ENCODE data around the gene CADM4.
A peak's percentile ranks its signal among the peaks of the same experiment; 100 is the strongest.

CADM4 gene

GRCh38 chr19:43616954-43617353 lies 22.7 kb downstream of the CADM4 start:
- H2BK15ac ChIP-seq (ENCODE audit: low read depth, poor library complexity, severe bottlenecking) = no peak overlapping the region
- H3K4me1 ChIP-seq (ENCODE audit: control insufficient read depth, insufficient read depth, low read depth, low read length) = peaks cover 13% of the 10 kb centered on the region
- H3K18ac ChIP-seq (ENCODE audit: low read depth in 1 of 2, low read length in 2 of 2) = no peak overlapping the region
- H2BK12ac ChIP-seq (ENCODE audit: low read length in 2 of 2) = no peak overlapping the region
- H3K4ac ChIP-seq (ENCODE audit: low read depth in 1 of 2, low read length in 2 of 2) = no peak overlapping the region
- no peak overlapping the region for H2AFZ ChIP-seq (ENCODE audit: low read depth, low read length)
- no peaks in the 10 kb centered on the region for H3K27me3 ChIP-seq (ENCODE audit: control insufficient read depth in 1 of 2, insufficient read depth in 1 of 2, low read length in 2 of 2)
- no peak overlapping the region for H4K91ac ChIP-seq (ENCODE audit: low read length)
- no peak overlapping the region for H3K14ac ChIP-seq (ENCODE audit: low read length in 2 of 2)
- peaks cover 36% of the 10 kb centered on the region for H3K79me1 ChIP-seq (replicated peaks; ENCODE audit: low read length, poor library complexity, severe bottlenecking)
- H3K9me3 ChIP-seq (ENCODE audit: control insufficient read depth, low read length) = no peaks in the 10 kb centered on the region
- no peak overlapping the region for H2AK5ac ChIP-seq (ENCODE audit: low read length, severe bottlenecking)
- no peak overlapping the region for H3K9ac ChIP-seq (ENCODE audit: low read length)
- no peak for DNase-seq
- H3K23ac ChIP-seq (ENCODE audit: low read length in 2 of 2) = no peak overlapping the region
- no peak overlapping the region for H2BK120ac ChIP-seq (ENCODE audit: low read depth, low read length)
- peaks cover 22 to 26% of the 10 kb centered on the region in 2 experiments for H3K36me3 ChIP-seq (ENCODE audit: control insufficient read depth in 1 of 2, insufficient read depth in 2 of 2, low read depth in 1 of 2, low read length in 2 of 2)
- no peak overlapping the region for H3K4me3 ChIP-seq (ENCODE audit: insufficient read depth in 1 of 2, low read depth in 1 of 2, low read length in 2 of 2)
- H3K4me2 ChIP-seq (ENCODE audit: low read length, poor library complexity, severe bottlenecking) = no peak overlapping the region
- H2BK5ac ChIP-seq (ENCODE audit: low read depth, low read length, poor library complexity, severe bottlenecking) = no peak overlapping the region
- H3K27ac ChIP-seq (ENCODE audit: low read length, poor library complexity, severe bottlenecking) = no peak overlapping the region
- no peak overlapping the region for H4K8ac ChIP-seq (ENCODE audit: low read length)
- WGBS = 97% methylated on average over 6 of the region's 6 CpGs

GRCh38 chr19:43616306-43616705 lies 23.3 kb downstream of the CADM4 start:
- no peak overlapping the region for H2AK5ac ChIP-seq (ENCODE audit: low read length, severe bottlenecking)
- H4K91ac ChIP-seq (ENCODE audit: low read length) = no peak overlapping the region
- H3K9ac ChIP-seq (ENCODE audit: low read length) = no peak overlapping the region
- peaks cover 28 to 32% of the 10 kb centered on the region in 2 experiments for H3K36me3 ChIP-seq (ENCODE audit: control insufficient read depth in 1 of 2, insufficient read depth in 2 of 2, low read depth in 1 of 2, low read length in 2 of 2)
- no peak overlapping the region for H4K8ac ChIP-seq (ENCODE audit: low read length)
- no peak overlapping the region for H2BK12ac ChIP-seq (ENCODE audit: low read length in 2 of 2)
- no peak for DNase-seq
- WGBS = no CpG with 5 or more reads among the region's 1 CpG
- H3K4me2 ChIP-seq (ENCODE audit: low read length, poor library complexity, severe bottlenecking) = no peak overlapping the region
- no peak overlapping the region for H2BK5ac ChIP-seq (ENCODE audit: low read depth, low read length, poor library complexity, severe bottlenecking)
- peaks cover 39% of the 10 kb centered on the region for H3K79me1 ChIP-seq (replicated peaks; ENCODE audit: low read length, poor library complexity, severe bottlenecking)
- H3K4me3 ChIP-seq (ENCODE audit: insufficient read depth in 1 of 2, low read depth in 1 of 2, low read length in 2 of 2) = no peak overlapping the region
- H3K14ac ChIP-seq (ENCODE audit: low read length in 2 of 2) = no peak overlapping the region
- H3K4ac ChIP-seq (ENCODE audit: low read depth in 1 of 2, low read length in 2 of 2) = no peak overlapping the region
- H3K27ac ChIP-seq (ENCODE audit: low read length, poor library complexity, severe bottlenecking) = no peak overlapping the region
- H3K9me3 ChIP-seq (ENCODE audit: control insufficient read depth, low read length) = no peaks in the 10 kb centered on the region
- H3K18ac ChIP-seq (ENCODE audit: low read depth in 1 of 2, low read length in 2 of 2) = no peak overlapping the region
- no peaks in the 10 kb centered on the region for H3K27me3 ChIP-seq (ENCODE audit: control insufficient read depth in 1 of 2, insufficient read depth in 1 of 2, low read length in 2 of 2)
- H2BK15ac ChIP-seq (ENCODE audit: low read depth, poor library complexity, severe bottlenecking) = no peak overlapping the region
- no peak overlapping the region for H2AFZ ChIP-seq (ENCODE audit: low read depth, low read length)
- no peak overlapping the region for H3K23ac ChIP-seq (ENCODE audit: low read length in 2 of 2)
- peaks cover 13% of the 10 kb centered on the region for H3K4me1 ChIP-seq (ENCODE audit: control insufficient read depth, insufficient read depth, low read depth, low read length)
- no peak overlapping the region for H2BK120ac ChIP-seq (ENCODE audit: low read depth, low read length)

GRCh38 chr19:43612374-43612773 lies 27.3 kb downstream of the CADM4 start:
- H2AFZ ChIP-seq (ENCODE audit: low read depth, low read length) = no peak overlapping the region
- H3K9me3 ChIP-seq (ENCODE audit: control insufficient read depth, low read length) = no peaks in the 10 kb centered on the region
- no peak overlapping the region for H3K18ac ChIP-seq (ENCODE audit: low read depth in 1 of 2, low read length in 2 of 2)
- no peak overlapping the region for H2BK5ac ChIP-seq (ENCODE audit: low read depth, low read length, poor library complexity, severe bottlenecking)
- no peak overlapping the region for H3K23ac ChIP-seq (ENCODE audit: low read length in 2 of 2)
- WGBS = 99% methylated on average over 12 of the region's 12 CpGs
- H3K4me1 ChIP-seq (ENCODE audit: control insufficient read depth, insufficient read depth, low read depth, low read length) = peaks cover 9% of the 10 kb centered on the region
- no peak overlapping the region for H3K27ac ChIP-seq (ENCODE audit: low read length, poor library complexity, severe bottlenecking)
- H2BK12ac ChIP-seq (ENCODE audit: low read length in 2 of 2) = no peak overlapping the region
- peaks cover 49% of the 10 kb centered on the region for H3K79me1 ChIP-seq (replicated peaks; ENCODE audit: low read length, poor library complexity, severe bottlenecking)
- no peak overlapping the region for H3K4me3 ChIP-seq (ENCODE audit: insufficient read depth in 1 of 2, low read depth in 1 of 2, low read length in 2 of 2)
- no peak overlapping the region for H4K8ac ChIP-seq (ENCODE audit: low read length)
- H3K4me2 ChIP-seq (ENCODE audit: low read length, poor library complexity, severe bottlenecking) = no peak overlapping the region
- no peak overlapping the region for H2BK120ac ChIP-seq (ENCODE audit: low read depth, low read length)
- no peak overlapping the region for H4K91ac ChIP-seq (ENCODE audit: low read length)
- no peaks in the 10 kb centered on the region for H3K27me3 ChIP-seq (ENCODE audit: control insufficient read depth in 1 of 2, insufficient read depth in 1 of 2, low read length in 2 of 2)
- no peak overlapping the region for H3K14ac ChIP-seq (ENCODE audit: low read length in 2 of 2)
- H3K36me3 ChIP-seq (ENCODE audit: control insufficient read depth in 1 of 2, insufficient read depth in 2 of 2, low read depth in 1 of 2, low read length in 2 of 2) = peaks cover 36 to 47% of the 10 kb centered on the region in 2 experiments
- no peak overlapping the region for H3K4ac ChIP-seq (ENCODE audit: low read depth in 1 of 2, low read length in 2 of 2)
- H2AK5ac ChIP-seq (ENCODE audit: low read length, severe bottlenecking) = no peak overlapping the region
- no peak overlapping the region for H2BK15ac ChIP-seq (ENCODE audit: low read depth, poor library complexity, severe bottlenecking)
- no peak overlapping the region for H3K9ac ChIP-seq (ENCODE audit: low read length)
- no peak for DNase-seq

DNA sequence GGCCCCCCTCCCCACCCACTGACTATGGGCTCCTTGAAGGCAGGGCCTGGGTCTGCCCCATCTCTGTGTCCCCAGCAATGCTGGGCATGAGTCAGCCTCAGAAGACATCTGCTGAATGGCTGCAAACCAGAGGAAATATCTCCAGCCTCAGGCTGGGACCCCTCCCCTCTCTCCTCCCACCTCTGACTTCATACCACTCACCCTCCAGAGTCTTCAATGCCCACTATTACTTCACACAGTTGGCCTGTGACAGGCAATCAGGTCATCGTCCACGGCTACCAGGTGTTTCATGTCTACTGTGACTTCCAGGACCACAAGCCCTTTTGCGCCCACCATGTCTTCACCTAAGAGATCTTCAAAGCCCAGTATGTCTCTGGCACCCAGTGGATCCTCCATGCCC lies 27.9 kb downstream of the CADM4 start, which contains the start of gene SRRM5:
SRRM5 (plus strand) TSS at position 301 of the 400 bp plus-strand sequence; CDS start at position 335, 34 bp downstream.
- peaks cover 40 to 52% of the 10 kb centered on the region in 2 experiments for H3K36me3 ChIP-seq (ENCODE audit: control insufficient read depth in 1 of 2, insufficient read depth in 2 of 2, low read depth in 1 of 2, low read length in 2 of 2)
- no peak within 1 kb of the TSS for H3K4me2 ChIP-seq (ENCODE audit: low read length, poor library complexity, severe bottlenecking)
- no peak within 1 kb of the TSS for H2BK5ac ChIP-seq (ENCODE audit: low read depth, low read length, poor library complexity, severe bottlenecking)
- WGBS = 95% methylated on average over 3 of the region's 3 CpGs
- H3K14ac ChIP-seq (ENCODE audit: low read length in 2 of 2) = no peak within 1 kb of the TSS
- peaks cover 53% of the 10 kb centered on the region for H3K79me1 ChIP-seq (replicated peaks; ENCODE audit: low read length, poor library complexity, severe bottlenecking)
- H2AK5ac ChIP-seq (ENCODE audit: low read length, severe bottlenecking) = no peak within 1 kb of the TSS
- no peak for DNase-seq
- no peak within 1 kb of the TSS for H2AFZ ChIP-seq (ENCODE audit: low read depth, low read length)
- H3K4me3 ChIP-seq (ENCODE audit: insufficient read depth in 1 of 2, low read depth in 1 of 2, low read length in 2 of 2) = no peak within 1 kb of the TSS
- no peak within 1 kb of the TSS for H2BK120ac ChIP-seq (ENCODE audit: low read depth, low read length)
- no peaks in the 10 kb centered on the region for H3K27me3 ChIP-seq (ENCODE audit: control insufficient read depth in 1 of 2, insufficient read depth in 1 of 2, low read length in 2 of 2)
- no peak within 1 kb of the TSS for H4K91ac ChIP-seq (ENCODE audit: low read length)
- peaks cover 9% of the 10 kb centered on the region for H3K4me1 ChIP-seq (ENCODE audit: control insufficient read depth, insufficient read depth, low read depth, low read length)
- no peak within 1 kb of the TSS for H4K8ac ChIP-seq (ENCODE audit: low read length)
- no peak within 1 kb of the TSS for H2BK15ac ChIP-seq (ENCODE audit: low read depth, poor library complexity, severe bottlenecking)
- no peak within 1 kb of the TSS for H3K23ac ChIP-seq (ENCODE audit: low read length in 2 of 2)
- H3K18ac ChIP-seq (ENCODE audit: low read depth in 1 of 2, low read length in 2 of 2) = no peak within 1 kb of the TSS
- no peaks in the 10 kb centered on the region for H3K9me3 ChIP-seq (ENCODE audit: control insufficient read depth, low read length)
- no peak within 1 kb of the TSS for H2BK12ac ChIP-seq (ENCODE audit: low read length in 2 of 2)
- H3K27ac ChIP-seq (ENCODE audit: low read length, poor library complexity, severe bottlenecking) = peak within 1 kb of the TSS; percentile 3
- no peak within 1 kb of the TSS for H3K4ac ChIP-seq (ENCODE audit: low read depth in 1 of 2, low read length in 2 of 2)
- H3K9ac ChIP-seq (ENCODE audit: low read length) = no peak within 1 kb of the TSS

Data from mesenchymal stem cell (in vitro differentiated cells and primary cell).